Embryonic facial prominence (tissue), 1 donor: Measurements from ENCODE around the gene RUVBL2.
A peak's percentile ranks its signal among the peaks of the same experiment; 100 is the strongest.

Experiments
- DNase-seq: peaks from one replicate; pipeline ENCODE4 v3.0.0-alpha.2; 2016; ENCODE audit errors: extremely low spot score

RUVBL2 gene

DNA sequence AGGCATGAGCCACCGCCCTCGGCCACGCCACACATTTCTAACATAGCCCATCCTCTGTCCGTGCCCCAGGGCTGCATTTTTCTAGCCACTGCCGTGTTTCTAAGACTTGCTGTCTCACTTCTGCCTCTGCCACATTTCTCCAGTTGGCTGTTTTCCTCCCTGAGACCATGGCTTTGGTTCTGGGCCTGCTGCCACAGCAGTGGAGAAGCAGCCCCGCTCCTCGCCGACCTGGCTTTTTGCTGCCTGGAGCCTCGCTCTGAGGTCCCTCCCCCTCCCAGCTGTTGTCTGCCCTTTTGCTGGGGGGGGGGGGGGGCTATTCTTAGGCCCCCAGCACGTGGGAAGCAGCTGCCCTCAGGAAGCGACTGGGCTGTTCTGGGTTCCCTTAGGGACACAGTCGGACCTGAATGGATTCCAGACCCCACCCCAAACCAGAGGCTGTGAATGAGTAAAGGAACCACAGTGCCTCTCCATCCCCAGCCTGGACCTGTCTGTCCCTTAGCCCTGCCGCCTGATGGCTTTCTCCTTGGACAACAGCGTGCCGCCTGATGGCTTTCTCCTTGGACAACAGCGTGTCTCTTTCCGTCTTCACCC, 3.9 kb upstream of the RUVBL2 start:
- no peak for DNase-seq

DNA sequence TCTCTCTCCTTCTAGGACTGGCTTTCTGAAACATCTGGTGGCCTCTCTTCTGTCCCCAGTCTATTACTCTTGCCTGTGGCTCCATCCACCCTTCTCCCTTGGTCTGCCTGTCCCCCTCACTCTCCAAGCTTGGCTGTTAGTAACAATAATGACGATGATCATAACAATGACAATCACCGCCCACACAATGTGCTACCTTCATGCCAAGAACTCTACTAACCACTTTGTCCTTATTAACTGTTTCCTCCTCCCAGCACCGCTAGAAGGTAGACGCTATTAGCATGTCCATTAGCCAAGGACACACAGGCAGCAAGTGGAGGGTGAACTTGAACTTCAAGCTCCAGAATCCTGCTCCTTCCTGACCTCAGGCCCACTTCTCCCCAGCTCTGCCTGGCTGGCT, 3.3 kb upstream of the RUVBL2 start:
- DNase-seq: no peak

DNA sequence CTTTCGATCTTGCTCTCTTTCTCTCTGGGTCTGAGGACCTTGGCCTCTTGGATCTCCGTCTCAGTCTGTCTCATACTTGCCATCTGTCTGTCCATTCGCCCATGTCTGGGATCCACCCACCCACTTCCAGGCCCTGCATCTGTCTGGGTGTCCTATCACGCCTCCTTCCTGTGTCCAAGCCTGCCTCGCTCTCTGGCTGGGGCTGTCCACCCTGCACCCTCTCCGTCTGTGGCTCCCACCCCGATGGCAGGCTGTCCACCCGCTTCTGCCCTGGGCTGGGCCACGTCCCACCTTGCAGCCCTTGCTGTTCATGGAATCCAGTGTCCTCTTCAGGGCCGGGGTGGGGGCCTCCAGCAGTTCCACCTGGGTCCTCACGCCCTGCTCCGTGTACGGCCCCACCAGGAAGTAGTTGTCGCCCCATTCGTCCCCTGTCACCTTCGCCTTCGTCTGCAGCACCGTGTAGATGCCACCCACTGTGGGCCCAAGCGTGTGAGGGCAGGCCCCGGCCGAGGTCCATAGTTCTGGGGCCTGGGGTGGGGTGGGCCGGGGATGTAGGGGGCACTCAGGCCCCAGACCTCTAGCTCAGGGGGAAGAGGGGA, 2.6 kb upstream of the RUVBL2 start:
- no peak for DNase-seq

DNA sequence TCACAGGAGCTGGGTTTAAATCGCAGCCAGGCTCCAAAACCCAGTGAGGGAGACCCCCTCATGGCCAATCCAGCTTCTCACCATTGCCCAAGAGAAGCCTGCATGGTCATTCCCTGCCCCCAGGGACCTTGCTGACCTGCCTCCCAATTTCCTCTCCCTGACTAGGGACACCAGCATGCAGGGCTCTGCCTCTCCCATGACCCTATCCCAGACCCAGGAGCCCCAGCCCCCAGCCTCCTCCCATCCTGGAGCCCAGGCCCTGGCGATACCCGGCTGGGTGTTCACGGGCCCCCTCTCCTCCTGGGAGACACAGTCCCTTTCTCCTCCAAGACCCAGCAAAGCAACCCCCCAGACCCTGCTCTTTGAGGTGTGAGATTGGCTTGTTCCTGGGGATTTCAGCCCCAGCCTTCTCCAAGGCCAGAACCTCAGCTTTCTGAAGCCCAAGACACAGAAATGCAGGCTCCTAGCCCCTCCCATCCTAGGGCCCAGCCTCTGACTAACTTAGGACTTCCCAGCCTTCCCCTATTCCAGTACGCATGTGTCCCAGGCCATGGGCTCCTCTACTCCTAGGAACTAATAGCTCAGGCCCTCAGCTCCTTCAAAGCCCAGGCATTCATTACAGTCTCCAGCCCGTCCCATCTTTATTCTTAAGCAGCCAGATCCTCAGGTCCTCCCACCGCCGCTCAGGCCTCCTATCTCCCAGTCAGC, 1.7 kb upstream of the RUVBL2 start:
- DNase-seq: no peak

DNA sequence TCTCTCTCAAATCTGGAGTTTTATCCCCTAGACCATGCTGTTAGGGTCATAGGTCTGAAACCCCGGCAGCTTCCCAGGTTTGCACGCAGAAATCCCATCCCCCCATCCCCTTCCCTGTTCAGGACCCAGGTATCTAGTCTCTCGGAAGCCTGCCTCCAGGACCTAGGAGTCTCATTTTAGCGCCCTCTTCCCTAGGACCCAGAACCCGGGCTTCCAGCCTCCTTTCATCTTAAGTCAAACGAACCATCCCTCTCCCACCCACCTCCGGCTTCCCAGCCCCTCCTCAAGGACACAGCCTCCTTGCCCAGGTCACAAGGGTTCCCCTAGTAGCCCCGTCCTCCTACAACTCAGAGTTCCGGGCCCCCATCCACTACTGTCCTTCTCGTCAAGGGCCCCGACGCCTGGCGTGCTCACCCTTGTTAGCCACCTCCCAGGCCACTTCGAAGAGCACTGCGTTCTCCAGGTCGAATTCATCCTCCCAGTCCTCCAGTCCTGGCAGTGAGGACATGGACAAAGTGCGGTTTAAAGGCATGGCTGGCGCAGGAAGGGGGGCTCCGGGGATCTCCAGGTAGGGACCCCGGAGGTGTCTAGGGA, 1.0 kb upstream of the RUVBL2 start:
- no peak for DNase-seq

DNA sequence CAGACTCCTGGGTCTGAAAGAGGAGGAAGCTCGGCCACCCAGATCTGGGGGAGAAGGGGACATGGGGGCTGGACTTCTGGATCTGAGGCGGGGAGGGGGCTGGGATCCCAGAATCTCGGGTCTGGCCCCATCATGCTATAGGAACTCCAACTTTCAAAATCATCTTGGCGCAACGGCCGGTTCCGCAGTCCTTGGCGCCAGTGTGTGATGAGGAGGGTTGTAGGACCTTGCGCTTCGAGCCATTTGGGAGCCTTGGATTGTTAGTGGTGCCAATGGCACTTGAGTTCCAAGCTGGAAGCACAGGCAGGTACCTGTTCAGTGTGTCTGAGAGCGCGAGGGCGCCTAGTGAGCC, 324 bp downstream of the RUVBL2 start:
- no peak for DNase-seq

GRCh38 chr19:48997972-48998371, 4.3 kb downstream of the RUVBL2 start:
- DNase-seq: peak; percentile 52

GRCh38 chr19:48999481-49000325, 6.0 kb downstream of the RUVBL2 start:
- no peak for DNase-seq

DNA sequence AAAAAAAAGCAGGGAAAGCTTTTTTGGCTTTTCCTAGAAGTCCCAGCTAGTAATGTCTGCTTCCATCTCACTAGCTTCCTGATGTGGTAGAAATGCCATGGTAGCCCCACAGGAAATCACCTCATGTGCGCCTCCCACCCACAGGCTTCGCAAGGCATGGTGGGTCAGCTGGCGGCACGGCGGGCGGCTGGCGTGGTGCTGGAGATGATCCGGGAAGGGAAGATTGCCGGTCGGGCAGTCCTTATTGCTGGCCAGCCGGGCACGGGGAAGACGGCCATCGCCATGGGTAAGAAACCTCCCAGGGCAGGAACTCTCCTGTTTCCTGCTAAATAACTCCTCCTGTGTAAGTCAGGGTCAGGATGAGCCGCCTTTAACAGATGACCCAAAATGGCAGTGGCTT, 10.4 kb downstream of the RUVBL2 start:
- DNase-seq: no peak

- DNase-seq: no peak
Measured at GRCh38 chr19:49004964-49005614, 11.4 kb downstream of the RUVBL2 start.

- no peak for DNase-seq
Measured at GRCh38 chr19:49006905-49007304, 13.2 kb downstream of the RUVBL2 start.

DNA sequence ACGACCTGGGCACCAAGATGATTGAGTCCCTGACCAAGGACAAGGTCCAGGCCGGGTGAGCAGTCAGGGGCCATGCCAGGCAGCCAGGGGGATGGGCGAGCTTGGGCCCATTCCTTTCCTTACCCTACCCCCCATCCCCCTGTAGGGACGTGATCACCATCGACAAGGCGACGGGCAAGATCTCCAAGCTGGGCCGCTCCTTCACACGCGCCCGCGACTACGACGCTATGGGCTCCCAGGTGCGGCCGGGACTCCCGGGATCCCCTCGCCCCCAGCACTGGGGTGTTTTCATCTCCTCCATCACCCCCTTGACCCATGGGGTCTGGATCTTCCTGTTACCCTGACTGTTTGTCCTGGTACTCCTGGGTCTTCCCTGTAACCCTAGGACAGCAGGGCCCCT, 16.1 kb downstream of the RUVBL2 start:
- DNase-seq: no peak

DNA sequence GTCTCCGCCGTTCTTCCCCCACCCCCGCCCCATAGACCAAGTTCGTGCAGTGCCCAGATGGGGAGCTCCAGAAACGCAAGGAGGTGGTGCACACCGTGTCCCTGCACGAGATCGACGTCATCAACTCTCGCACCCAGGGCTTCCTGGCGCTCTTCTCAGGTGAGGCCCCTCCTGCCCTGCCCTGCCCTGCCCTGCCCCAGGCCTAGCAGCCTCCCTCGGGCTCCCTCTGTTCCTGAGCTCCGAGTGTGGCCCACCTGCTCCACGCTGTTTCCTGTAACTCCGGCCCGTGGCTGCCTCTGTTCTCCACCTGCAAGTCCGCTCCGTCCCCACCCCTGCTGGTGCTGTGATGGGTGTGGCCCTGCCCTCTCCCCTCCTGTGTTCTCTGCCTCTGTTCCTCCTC, 16.8 kb downstream of the RUVBL2 start:
- no peak for DNase-seq

DNA sequence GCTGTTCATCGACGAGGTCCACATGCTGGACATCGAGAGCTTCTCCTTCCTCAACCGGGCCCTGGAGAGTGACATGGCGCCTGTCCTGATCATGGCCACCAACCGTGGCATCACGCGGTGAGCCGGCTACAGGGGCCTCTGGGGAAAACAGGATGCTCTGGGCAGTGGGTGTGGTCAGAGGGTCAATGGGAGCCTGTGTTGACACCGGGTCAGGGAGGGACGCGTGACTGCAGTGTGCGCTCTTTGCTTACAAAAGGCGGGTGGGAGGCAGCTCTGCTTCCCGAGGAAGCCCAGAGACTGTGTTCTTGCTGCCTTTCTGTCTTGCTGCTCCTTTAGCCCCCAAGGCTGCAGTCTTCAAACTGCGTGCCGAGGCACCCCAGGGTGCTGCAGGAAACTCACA, 17.5 kb downstream of the RUVBL2 start:
- no peak for DNase-seq

- no peak for DNase-seq
Measured at GRCh38 chr19:49014123-49014869, 20.6 kb downstream of the RUVBL2 start.

- no peak for DNase-seq
Measured at GRCh38 chr19:49014870-49015255, 21.2 kb downstream of the RUVBL2 start.

DNA sequence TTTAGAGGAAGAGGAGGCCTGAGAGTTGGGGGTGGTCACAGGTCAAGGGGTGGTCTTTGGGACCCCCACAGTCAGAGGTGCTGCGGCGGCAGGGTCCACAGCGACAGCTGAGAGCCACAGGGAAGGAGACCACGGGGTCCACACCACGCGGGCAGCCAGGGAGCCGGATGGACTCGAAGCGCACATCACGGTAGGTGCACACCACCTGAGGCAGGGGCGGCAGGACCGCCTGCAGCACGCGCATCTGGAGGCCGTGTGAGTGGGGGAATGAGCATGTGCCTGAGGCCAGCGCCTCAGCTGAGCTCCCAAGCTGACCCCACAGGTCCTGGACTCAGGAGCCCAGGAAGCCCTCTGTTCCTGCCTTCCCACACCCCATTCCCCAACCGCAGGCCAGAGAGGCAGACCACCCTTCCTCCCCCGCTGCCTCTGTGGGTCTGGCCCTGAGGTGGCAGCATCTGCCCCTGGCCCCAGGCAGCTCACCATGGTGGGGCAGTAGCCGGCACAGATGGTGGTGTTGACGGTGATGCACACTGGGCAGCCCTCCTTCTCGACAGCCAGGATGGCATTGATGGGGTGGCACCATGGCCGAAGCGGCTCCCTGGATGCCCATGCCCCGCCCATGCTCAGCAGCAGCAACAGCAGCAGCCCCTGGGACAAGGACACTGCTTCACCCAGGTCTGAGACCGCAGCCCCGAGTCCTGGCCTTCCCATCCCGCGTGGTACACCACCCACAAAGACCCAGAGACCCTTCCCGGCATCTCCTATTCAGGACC, 22.6 kb downstream of the RUVBL2 start:
- DNase-seq: no peak

GRCh38 chr19:49017041-49017665, 23.5 kb downstream of the RUVBL2 start, which contains the start of gene LHB:
LHB (minus strand) TSS chr19:49017091; CDS start chr19:49017081, 10 bp downstream.
- DNase-seq: no peak

DNA sequence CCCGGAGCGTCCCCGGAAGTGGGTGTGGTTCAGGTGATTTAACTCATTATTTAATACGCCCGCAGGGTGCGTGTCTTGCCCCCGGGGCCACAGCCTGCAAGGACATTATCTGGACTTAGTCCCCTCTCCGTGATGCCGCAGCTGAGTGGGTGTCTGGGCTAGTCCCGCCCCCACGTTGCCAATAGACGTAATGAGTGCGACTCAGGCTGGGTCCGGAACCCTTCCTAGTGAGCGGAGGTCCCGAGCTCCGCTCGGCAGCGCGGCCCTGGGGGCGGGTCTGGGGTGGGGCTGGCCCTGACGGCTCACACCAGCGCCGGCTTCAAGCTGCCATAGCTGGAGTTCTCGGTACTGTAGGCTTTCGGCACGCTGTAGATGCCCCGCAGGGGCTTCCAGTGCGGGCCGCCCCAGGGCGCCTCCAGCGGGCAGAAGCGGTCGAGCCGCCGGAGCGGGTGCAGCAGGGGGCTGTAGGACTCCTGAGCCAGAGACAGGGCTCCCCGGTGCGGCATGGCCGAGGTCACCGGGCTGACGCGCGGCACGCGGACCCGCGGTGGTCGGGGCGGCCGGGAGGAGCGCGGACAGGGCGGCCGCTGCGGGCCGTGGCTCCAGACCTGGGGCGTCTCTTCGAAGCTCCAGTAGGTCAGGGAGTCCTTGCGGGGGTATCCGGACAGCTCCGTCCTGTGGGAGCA, 24.1 kb downstream of the RUVBL2 start:
- no peak for DNase-seq
